Hepatocyte (in vitro differentiated cells): Measurements from ENCODE around the gene SSBP3. TPM values are rescaled to one million over a fixed set of nuclear protein-coding genes. Genes with fewer than 3 reads are reported as not detected.

Experiments
- DNase-seq: peaks from one replicate; pipeline ENCODE4 v3.0.0-alpha.2; 2016; ENCODE audit warnings: low spot score
- H2AFZ ChIP-seq: fragments of 200-600 bp; sonication (generic); 2 replicates; pipeline ENCODE4 v1.6.0; 2016; ENCODE audit warnings: antibody characterized with exemption, mild to moderate bottlenecking
- H3K27ac ChIP-seq: fragments of 200-600 bp; sonication (generic); 2 replicates; pipeline ENCODE4 v1.5.1; 2016; ENCODE audit warnings: mild to moderate bottlenecking
- H3K27me3 ChIP-seq: fragments of 200-600 bp; sonication (generic); 2 replicates; pipeline ENCODE4 v1.6.1; 2016
- H3K36me3 ChIP-seq: fragments of 200-600 bp; sonication (generic); replicated peaks from 2 replicates; pipeline ENCODE4 v1.5.1; 2016; ENCODE audit warnings: low read depth; ENCODE audit not compliant: insufficient read depth
- H3K4me1 ChIP-seq: fragments of 200-600 bp; sonication (generic); 2 replicates; pipeline ENCODE4 v1.5.1; 2016; ENCODE audit warnings: mild to moderate bottlenecking, moderate library complexity; ENCODE audit not compliant: insufficient read depth
- H3K4me2 ChIP-seq: fragments of 200-600 bp; sonication (generic); 2 replicates; pipeline ENCODE4 v1.6.0; 2016
- H3K4me3 ChIP-seq: fragments of 200-600 bp; sonication (generic); 2 replicates; pipeline ENCODE4 v1.5.1; 2016; ENCODE audit warnings: mild to moderate bottlenecking
- H3K79me2 ChIP-seq: fragments of 200-600 bp; sonication (generic); 2 replicates; pipeline ENCODE4 v1.6.0; 2017; ENCODE audit warnings: mild to moderate bottlenecking
- H3K9me2 ChIP-seq: fragments of 200-600 bp; sonication (generic); replicated peaks from 2 replicates; pipeline ENCODE4 v1.6.0; 2017; ENCODE audit warnings: mild to moderate bottlenecking; ENCODE audit not compliant: insufficient read depth
- H3K9me3 ChIP-seq: fragments of 200-600 bp; sonication (generic); 2 replicates; pipeline ENCODE4 v1.5.1; 2016; ENCODE audit warnings: low read depth, mild to moderate bottlenecking
- H4K20me1 ChIP-seq: fragments of 200-600 bp; sonication (generic); 2 replicates; pipeline ENCODE4 v1.6.0; 2016; ENCODE audit warnings: mild to moderate bottlenecking; ENCODE audit not compliant: insufficient read depth, poor library complexity, severe bottlenecking
- CTCF ChIP-seq: fragments of 200-600 bp; sonication (generic); IDR thresholded peaks from 2 replicates; pipeline ENCODE4 v1.5.1; 2016; ENCODE audit warnings: antibody characterized with exemption, mild to moderate bottlenecking; ENCODE audit not compliant: poor library complexity
- EZH2 ChIP-seq: fragments of 200-600 bp; sonication (generic); IDR thresholded peaks from 2 replicates; pipeline ENCODE4 v1.6.1; 2016; ENCODE audit warnings: antibody characterized with exemption, mild to moderate bottlenecking, borderline replicate concordance
- EZH2phosphoT487 ChIP-seq: fragments of 200-600 bp; sonication (generic); IDR thresholded peaks from one replicate; pipeline ENCODE4 v1.6.1; 2018; ENCODE audit warnings: antibody characterized with exemption, mild to moderate bottlenecking, low read depth, moderate library complexity; ENCODE audit not compliant: unreplicated experiment, severe bottlenecking
- WGBS: methylation state at CpG from one replicate; pipeline ENCODE4 v1.1.6; 2016; ENCODE audit warnings: low lambda C conversion rate; ENCODE audit errors: missing lambda C conversion rate; 5-methylcytosine and 5-hydroxymethylcytosine counted together
- polyA plus RNA-seq: library from polyadenylated mRNA; unstranded; fragments of >200 nt; fragmentation: Nextera tagmentation; extraction: Ambion mirVana; gene quantifications from 2 replicates; pipeline ENCODE4 v1.2.1, GENCODE V29; 2016
- total RNA-seq: library from RNA; depleted of rRNA; stranded (reverse); fragments of >200 nt; gene quantifications from 2 replicates; pipeline ENCODE4 v1.2.3, GENCODE V29; 2014

SSBP3 gene
- total and polyA plus RNA-seq, 2 experiments from 2014 or later = 25.8 to 47.2 TPM

GRCh38 chr1:54387419-54387818, 18.8 kb downstream of the SSBP3 start:
- Histone ChIP-seq H3K79me2 (peaks cover 93% of the 10 kb centered on the region), H3K27me3 (no peaks in the 10 kb centered on the region), H3K27ac (no peak overlapping the region), H3K9me2 (no peaks in the 10 kb centered on the region), H3K36me3 (no peaks in the 10 kb centered on the region), H3K9me3 (no peaks in the 10 kb centered on the region), H3K4me1 (peaks cover 20% of the 10 kb centered on the region), H2AFZ (no peak overlapping the region), H3K4me2 (no peak overlapping the region), H3K4me3 (no peak overlapping the region), H4K20me1 (peaks cover 86% of the 10 kb centered on the region)
- TF ChIP-seq EZH2 (no peak), EZH2phosphoT487 (no peak), CTCF (no peak)
- WGBS = 81% methylated on average over 5 of the region's 5 CpGs
- no peak for DNase-seq

GRCh38 chr1:54385727-54386022, 20.5 kb downstream of the SSBP3 start:
- Histone ChIP-seq H3K79me2 (peaks cover 93% of the 10 kb centered on the region), H4K20me1 (peaks cover 73% of the 10 kb centered on the region), H3K27me3 (no peaks in the 10 kb centered on the region), H3K4me3 (no peak overlapping the region), H3K9me3 (no peaks in the 10 kb centered on the region), H3K4me2 (no peak overlapping the region), H3K27ac (peak overlapping the region; percentile 76), H2AFZ (no peak overlapping the region), H3K4me1 (peaks cover 20% of the 10 kb centered on the region), H3K36me3 (no peaks in the 10 kb centered on the region), H3K9me2 (no peaks in the 10 kb centered on the region)
- no peak for TF ChIP-seq EZH2
- no peak for TF ChIP-seq EZH2phosphoT487
- no peak for TF ChIP-seq CTCF
- 91% methylated on average over 3 of the region's 3 CpGs for WGBS
- no peak for DNase-seq

- Histone ChIP-seq H3K79me2 (peaks cover 93% of the 10 kb centered on the region), H3K9me2 (no peaks in the 10 kb centered on the region), H3K27me3 (no peaks in the 10 kb centered on the region), H2AFZ (no peak overlapping the region), H3K4me1 (peaks cover 20% of the 10 kb centered on the region), H3K4me3 (no peak overlapping the region), H4K20me1 (peaks cover 67% of the 10 kb centered on the region), H3K9me3 (no peaks in the 10 kb centered on the region), H3K4me2 (peak overlapping the region; percentile 3), H3K36me3 (no peaks in the 10 kb centered on the region), H3K27ac (peak overlapping the region; percentile 76)
- DNase-seq = no peak
- TF ChIP-seq EZH2 (no peak), EZH2phosphoT487 (no peak), CTCF (no peak)
- 56% methylated on average over 7 of the region's 7 CpGs for WGBS
Measured at GRCh38 chr1:54384918-54385726, 21.1 kb downstream of the SSBP3 start.
